ENCODE measurements around the gene ADGRD1.

The ADGRD1 gene

GRCh38 chr12:131041968-131042833, 88.5 kb downstream of the ADGRD1 start:
- DNase-seq (ENCODE audit: low read depth, low spot score) = no peak

GRCh38 chr12:131042834-131043245, 89.1 kb downstream of the ADGRD1 start:
- no peak for DNase-seq (ENCODE audit: low read depth, low spot score)

GRCh38 chr12:131043401-131043871, 89.7 kb downstream of the ADGRD1 start:
- DNase-seq (ENCODE audit: low read depth, low spot score) = no peak

- DNase-seq (ENCODE audit: low read depth, low spot score) = no peak
These were observed 90.4 kb downstream of the ADGRD1 start for GRCh38 chr12:131044136-131044535.

- DNase-seq (ENCODE audit: low read depth, low spot score) = no peak
These were observed 91.2 kb downstream of the ADGRD1 start for GRCh38 chr12:131044760-131045381.

- no peak for DNase-seq (ENCODE audit: low read depth, low spot score)
These were observed 92.2 kb downstream of the ADGRD1 start for GRCh38 chr12:131045705-131046460.

- no peak for DNase-seq (ENCODE audit: low read depth, low spot score)
These were observed 93.4 kb downstream of the ADGRD1 start for GRCh38 chr12:131046813-131047788.

- no peak for DNase-seq (ENCODE audit: low read depth, low spot score)
These were observed 94.3 kb downstream of the ADGRD1 start for GRCh38 chr12:131047789-131048610.

GRCh38 chr12:131048611-131048990, 94.9 kb downstream of the ADGRD1 start:
- no peak for DNase-seq (ENCODE audit: low read depth, low spot score)

- DNase-seq (ENCODE audit: low read depth, low spot score) = no peak
These were observed 95.3 kb downstream of the ADGRD1 start for GRCh38 chr12:131049002-131049401.

GRCh38 chr12:131049549-131050339, 96.0 kb downstream of the ADGRD1 start:
- no peak for DNase-seq (ENCODE audit: low read depth, low spot score)

- DNase-seq (ENCODE audit: low read depth, low spot score) = no peak
These were observed 96.9 kb downstream of the ADGRD1 start for GRCh38 chr12:131050463-131051154.

- no peak for DNase-seq (ENCODE audit: low read depth, low spot score)
These were observed 97.4 kb downstream of the ADGRD1 start for GRCh38 chr12:131051155-131051473.

- no peak for DNase-seq (ENCODE audit: low read depth, low spot score)
These were observed 98.5 kb downstream of the ADGRD1 start for GRCh38 chr12:131052063-131052781.

GRCh38 chr12:131052929-131053328, 99.2 kb downstream of the ADGRD1 start:
- DNase-seq (ENCODE audit: low read depth, low spot score) = no peak

GRCh38 chr12:131053567-131053966, 99.9 kb downstream of the ADGRD1 start:
- no peak for DNase-seq (ENCODE audit: low read depth, low spot score)

- DNase-seq (ENCODE audit: low read depth, low spot score) = no peak
These were observed 100.8 kb downstream of the ADGRD1 start for GRCh38 chr12:131054345-131055092.

- no peak for DNase-seq (ENCODE audit: low read depth, low spot score)
These were observed 101.4 kb downstream of the ADGRD1 start for GRCh38 chr12:131055093-131055465.

Measured in activated naive CD8-positive, alpha-beta T cell treated with anti-CD3 and anti-CD28 coated beads, Interleukin-2, amount 50 U/mL, for 16 hours (primary cell).